Keratinocyte (primary cell): ENCODE data around the gene TLR4. TPM values are rescaled to one million over a fixed set of nuclear protein-coding genes. Genes with fewer than 3 reads are reported as not detected.

Experiments
- DNase-seq: peaks from one replicate; pipeline ENCODE4 v3.0.0-alpha.2; 2011; ENCODE audit warnings: low read depth, missing footprints, low spot score
- FAIRE-seq: peaks from 2 replicates; lab custom pipeline; 2011; peaks lifted over from hg19 to GRCh38; lab: Jason Lieb, UNC
- H2AFZ ChIP-seq: 2 replicates; pipeline ENCODE4 v1.6.0; 2012; ENCODE audit warnings: low read length, control low read depth, inconsistent platforms; ENCODE audit not compliant: control insufficient read depth
- H3K27ac ChIP-seq: 2 replicates; pipeline ENCODE4 v1.5.1; 2011; ENCODE audit warnings: low read length; ENCODE audit not compliant: control insufficient read depth, insufficient read depth
- H3K27me3 ChIP-seq: 3 replicates; pipeline ENCODE4 v1.6.0; 2011; ENCODE audit warnings: low read length; ENCODE audit not compliant: control insufficient read depth, insufficient read depth; ENCODE audit errors: extremely low read depth
- H3K36me3 ChIP-seq, 2 experiments: 2 replicates in 1 of 2; 3 replicates in 1 of 2; pipeline ENCODE4 v1.5.1; 2011; ENCODE audit warnings: low read length in 2 of 2, mild to moderate bottlenecking in 1 of 2; ENCODE audit not compliant: control insufficient read depth in 2 of 2, insufficient read depth in 2 of 2; ENCODE audit errors: extremely low read depth in 1 of 2
- H3K4me1 ChIP-seq: 3 replicates; pipeline ENCODE4 v1.5.1; 2011; ENCODE audit warnings: low read length; ENCODE audit not compliant: control insufficient read depth, insufficient read depth; ENCODE audit errors: extremely low read depth
- H3K4me2 ChIP-seq: 3 replicates; pipeline ENCODE4 v1.6.0; 2011; ENCODE audit warnings: low read depth, low read length; ENCODE audit not compliant: control insufficient read depth, insufficient read depth; ENCODE audit errors: extremely low read depth
- H3K4me3 ChIP-seq, 3 experiments: fragments of 200-600 bp in 1 of 3; sonication (generic) in 1 of 3; 2 replicates in 2 of 3; 3 replicates in 1 of 3; pipeline ENCODE4 v1.5.1; 2011 to 2016; ENCODE audit warnings: low read length in 3 of 3, mild to moderate bottlenecking in 3 of 3, control low read depth in 2 of 3, inconsistent platforms in 1 of 3, low read depth in 1 of 3, mixed read lengths in 1 of 3, mixed run types in 1 of 3, moderate library complexity in 1 of 3; ENCODE audit not compliant: control insufficient read depth in 2 of 3, insufficient read depth in 2 of 3; ENCODE audit errors: extremely low read depth in 1 of 3
- H3K79me2 ChIP-seq: 2 replicates; pipeline ENCODE4 v1.6.0; 2012; ENCODE audit warnings: low read length; ENCODE audit not compliant: control insufficient read depth, insufficient read depth
- H3K9ac ChIP-seq: 3 replicates; pipeline ENCODE4 v1.6.0; 2011; ENCODE audit warnings: low read length; ENCODE audit not compliant: control insufficient read depth, insufficient read depth; ENCODE audit errors: extremely low read depth
- H3K9me1 ChIP-seq: 3 replicates; pipeline ENCODE4 v1.6.0; 2011; ENCODE audit warnings: low read length; ENCODE audit not compliant: control insufficient read depth, insufficient read depth; ENCODE audit errors: extremely low read depth
- H3K9me3 ChIP-seq: 2 replicates; pipeline ENCODE4 v1.5.1; 2012; ENCODE audit warnings: low read depth, low read length; ENCODE audit not compliant: control insufficient read depth
- H4K20me1 ChIP-seq: 3 replicates; pipeline ENCODE4 v1.6.0; 2011; ENCODE audit warnings: low read length; ENCODE audit not compliant: control insufficient read depth, insufficient read depth; ENCODE audit errors: extremely low read depth
- CTCF ChIP-seq, 3 experiments: IDR thresholded peaks in 1 of 3; conservative IDR thresholded peaks in 1 of 3; optimal IDR thresholded peaks in 1 of 3; 2 replicates in 2 of 3; 3 replicates in 1 of 3; pipeline versions ENCODE3 to v1.5.1; 2011; ENCODE audit warnings: low read length in 3 of 3, mild to moderate bottlenecking in 3 of 3, moderate library complexity in 2 of 3, control low read depth in 1 of 3, inconsistent platforms in 1 of 3; ENCODE audit not compliant: insufficient read depth in 2 of 3; ENCODE audit errors: extremely low read depth in 1 of 3
- EZH2 ChIP-seq: IDR thresholded peaks from one replicate; pipeline ENCODE4 v1.6.1; 2012; ENCODE audit warnings: inconsistent platforms, mild to moderate bottlenecking, low read length, moderate library complexity
- dilution Hi-C: fragments of 300-500 bp; cut with MboI; formaldehyde crosslinking; loops from one replicate; pipeline ENCODE4 v1.7.0; 2020; ENCODE audit warnings: low sequenced_read_pairs; ENCODE audit not compliant: extremely low pct_ligation_motif_present
- polyA plus RNA-seq, 5 experiments: library from polyadenylated mRNA; depleted of rRNA in 3 of 5; stranded (reverse) in 3 of 5; stranded (forward) in 1 of 5; unstranded in 1 of 5; fragments of >200 nt; gene quantifications; 1 replicate in 1 of 5; 2 replicates in 3 of 5; 3 replicates in 1 of 5; pipeline versions ENCODE4 v1.2.1 to v1.2.3, GENCODE V29; 2011 to 2012; ENCODE audit warnings: missing spikeins in 2 of 5, low read depth in 1 of 5, low replicate concordance in 1 of 5

TLR4 gene
- polyA plus RNA-seq, 1 donor (not counting 4 experiments of a cell fraction or from before 2014, with no cell fraction given): 0.09 TPM

- no peaks in the 10 kb centered on the region for H3K79me2 ChIP-seq
- no peak for DNase-seq
- no peaks in the 10 kb centered on the region for H3K9me1 ChIP-seq
- H3K27ac ChIP-seq: no peak overlapping the region
- no peaks in the 10 kb centered on the region for H3K4me1 ChIP-seq
- H3K4me2 ChIP-seq: no peak overlapping the region
- H4K20me1 ChIP-seq: no peaks in the 10 kb centered on the region
- FAIRE-seq: no peak
- H3K4me3 ChIP-seq: no peak overlapping the region
- H3K9ac ChIP-seq: no peak overlapping the region
- dilution Hi-C loops: no loop called here
- H3K36me3 ChIP-seq: no peaks in the 10 kb centered on the region
- no peak for TF ChIP-seq CTCF (optimal IDR thresholded peaks at IDR 0.05 in 1 of 3, IDR thresholded peaks at IDR 0.05 in 1 of 3, conservative IDR thresholded peaks at IDR 0.05 in 1 of 3; ENCODE audit: extremely low read depth in 1 of 3, insufficient read depth in 2 of 3, low read length in 3 of 3)
- no peak for TF ChIP-seq EZH2
- H3K9me3 ChIP-seq: no peaks in the 10 kb centered on the region
- peaks cover 13% of the 10 kb centered on the region for H3K27me3 ChIP-seq
- H2AFZ ChIP-seq: no peak overlapping the region
Measured at GRCh38 chr9:117742131-117742530, 37.9 kb downstream of the TLR4 start.

- Histone ChIP-seq H3K4me1 (no peaks in the 10 kb centered on the region), H3K9me3 (no peaks in the 10 kb centered on the region), H3K4me2 (no peak overlapping the region), H3K9me1 (no peaks in the 10 kb centered on the region), H3K4me3 (no peak overlapping the region), H3K9ac (no peak overlapping the region), H3K79me2 (no peaks in the 10 kb centered on the region), H3K36me3 (no peaks in the 10 kb centered on the region), H3K27ac (no peak overlapping the region), H4K20me1 (no peaks in the 10 kb centered on the region), H2AFZ (no peak overlapping the region), H3K27me3 (peaks cover 13% of the 10 kb centered on the region)
- DNase-seq (no peak), FAIRE-seq (no peak)
- dilution Hi-C loops: no loop called here
- TF ChIP-seq EZH2 (no peak), CTCF (optimal IDR thresholded peaks at IDR 0.05 in 1 of 3, IDR thresholded peaks at IDR 0.05 in 1 of 3, conservative IDR thresholded peaks at IDR 0.05 in 1 of 3; ENCODE audit: extremely low read depth in 1 of 3, insufficient read depth in 2 of 3, low read length in 3 of 3) (no peak)
Measured at GRCh38 chr9:117744369-117744768, 40.2 kb downstream of the TLR4 start.
